ENCODE measurements around the gene MAB21L4. TPM values are rescaled to one million over a fixed set of nuclear protein-coding genes. Genes with fewer than 3 reads are reported as not detected.
A peak's percentile ranks its signal among the peaks of the same experiment; 100 is the strongest.

Gene MAB21L4
- total RNA-seq, 1 donor from 2014 or later: not detected

GRCh38 chr2:240900141-240900860 lies 4.3 kb upstream of the MAB21L4 start:
- DNase-seq (peak; percentile 22), ATAC-seq (ENCODE audit: poor library complexity) (no peak)
- intact Hi-C loops (cut with DNase I): no loop called here

- ATAC-seq (ENCODE audit: poor library complexity): no peak
- intact Hi-C loops (cut with DNase I): no loop called here
- DNase-seq: peak; percentile 44
These were observed 3.5 kb upstream of the MAB21L4 start for GRCh38 chr2:240899468-240899865.

GRCh38 chr2:240898731-240899467 lies 2.9 kb upstream of the MAB21L4 start:
- intact Hi-C loops (cut with DNase I): no loop called here
- ATAC-seq (ENCODE audit: poor library complexity) (peak; percentile 6), DNase-seq (peak; percentile 22)

- intact Hi-C loops (cut with DNase I): no loop called here
- ATAC-seq (ENCODE audit: poor library complexity) (peak; percentile 72), DNase-seq (no peak)
These were observed 2.3 kb upstream of the MAB21L4 start for GRCh38 chr2:240898108-240898730.

GRCh38 chr2:240896871-240897692 lies 1.1 kb upstream of the MAB21L4 start:
- ATAC-seq (ENCODE audit: poor library complexity): no peak
- no peak for DNase-seq
- intact Hi-C loops (cut with DNase I): no loop called here

- DNase-seq: no peak
- no peak for ATAC-seq (ENCODE audit: poor library complexity)
- intact Hi-C loops (cut with DNase I): no loop called here
These were observed 438 bp upstream of the MAB21L4 start for GRCh38 chr2:240896394-240896793.

GRCh38 chr2:240894836-240895558 lies 959 bp downstream of the MAB21L4 start:
- intact Hi-C loops (cut with DNase I): no loop called here
- no peak for ATAC-seq (ENCODE audit: poor library complexity)

GRCh38 chr2:240894006-240894405 lies 1.9 kb downstream of the MAB21L4 start:
- DNase-seq (no peak), ATAC-seq (ENCODE audit: poor library complexity) (no peak)
- intact Hi-C loops (cut with DNase I): no loop called here

More at GRCh38 chr2:240894836-240895558, 959 bp downstream of the MAB21L4 start:
- no peak for DNase-seq

GRCh38 chr2:240893363-240893844 lies 2.6 kb downstream of the MAB21L4 start:
- intact Hi-C loops (cut with DNase I): no loop called here
- DNase-seq (no peak), ATAC-seq (ENCODE audit: poor library complexity) (no peak)

- no peak for ATAC-seq (ENCODE audit: poor library complexity)
- DNase-seq: no peak
- intact Hi-C loops (cut with DNase I): no loop called here
These were observed 3.0 kb downstream of the MAB21L4 start for GRCh38 chr2:240892925-240893324.

- DNase-seq: no peak
- intact Hi-C loops (cut with DNase I): no loop called here
These were observed 3.6 kb downstream of the MAB21L4 start for GRCh38 chr2:240892356-240892755.

GRCh38 chr2:240891492-240892340 lies 4.2 kb downstream of the MAB21L4 start:
- ATAC-seq (ENCODE audit: poor library complexity) (no peak), DNase-seq (no peak)
- intact Hi-C loops (cut with DNase I): no loop called here

More at GRCh38 chr2:240892356-240892755, 3.6 kb downstream of the MAB21L4 start:
- no peak for ATAC-seq (ENCODE audit: poor library complexity)

GRCh38 chr2:240890691-240891090 lies 5.3 kb downstream of the MAB21L4 start:
- DNase-seq (peak; percentile 12), ATAC-seq (ENCODE audit: poor library complexity) (no peak)
- intact Hi-C loops (cut with DNase I): no loop called here

GRCh38 chr2:240889601-240890560 lies 6.1 kb downstream of the MAB21L4 start:
- intact Hi-C loops (cut with DNase I): no loop called here
- DNase-seq: peak; percentile 42
- no peak for ATAC-seq (ENCODE audit: poor library complexity)

GRCh38 chr2:240888890-240889573 lies 6.9 kb downstream of the MAB21L4 start:
- no peak for ATAC-seq (ENCODE audit: poor library complexity)
- intact Hi-C loops (cut with DNase I): no loop called here
- DNase-seq: no peak

Data from Right ventricle myocardium superior (tissue), 1 donor.